GM23338 (cell line): ENCODE measurements around the gene LRRC39. TPM values are rescaled to one million over a fixed set of nuclear protein-coding genes. Genes with fewer than 3 reads are reported as not detected.

Source experiments
- ATAC-seq: fragments of 200-7000 bp; cut with Tn5 transposase; 3 replicates; pipeline ENCODE4 v1.9.1; 2020
- DNase-seq: peaks from one replicate; pipeline ENCODE4 v3.0.0-alpha.2; 2015; ENCODE audit warnings: low spot score
- H2AFZ ChIP-seq: fragments of 200-600 bp; sonication (generic); 2 replicates; pipeline ENCODE4 v1.8.0; 2016; ENCODE audit warnings: antibody characterized with exemption, mild to moderate bottlenecking, moderate library complexity
- H3F3A ChIP-seq: fragments of 200-600 bp; sonication (generic); replicated peaks from 2 replicates; pipeline ENCODE4 v1.8.0; 2017; ENCODE audit warnings: antibody characterized with exemption, mixed run types, low read depth
- H3K27ac ChIP-seq: fragments of 200-600 bp; sonication (generic); 2 replicates; pipeline ENCODE4 v1.6.1; 2016; ENCODE audit warnings: low read depth
- H3K27me3 ChIP-seq: fragments of 200-600 bp; sonication (generic); 2 replicates; pipeline ENCODE4 v1.8.0; 2016; ENCODE audit warnings: mild to moderate bottlenecking, mixed run types, moderate library complexity; ENCODE audit not compliant: insufficient read depth
- H3K36me3 ChIP-seq: fragments of 200-600 bp; sonication (generic); 2 replicates; pipeline ENCODE4 v1.8.0; 2016; ENCODE audit warnings: mild to moderate bottlenecking; ENCODE audit not compliant: insufficient read depth
- H3K4me1 ChIP-seq: fragments of 200-600 bp; sonication (generic); 2 replicates; pipeline ENCODE4 v1.8.0; 2016; ENCODE audit warnings: mild to moderate bottlenecking, moderate library complexity; ENCODE audit not compliant: insufficient read depth
- H3K4me2 ChIP-seq: fragments of 200-600 bp; sonication (generic); 2 replicates; pipeline ENCODE4 v1.7.1; 2017; ENCODE audit warnings: mixed run types
- H3K4me3 ChIP-seq: fragments of 200-600 bp; sonication (generic); 2 replicates; pipeline ENCODE4 v1.6.1; 2016; ENCODE audit warnings: mixed run types
- H3K79me2 ChIP-seq: fragments of 200-600 bp; sonication (generic); replicated peaks from 2 replicates; pipeline ENCODE4 v1.8.0; 2017; ENCODE audit warnings: mild to moderate bottlenecking; ENCODE audit not compliant: insufficient read depth
- H3K9me2 ChIP-seq: fragments of 200-600 bp; sonication (generic); 2 replicates; pipeline ENCODE4 v1.8.0; 2017; ENCODE audit not compliant: insufficient read depth
- H4K20me1 ChIP-seq: fragments of 200-600 bp; sonication (generic); replicated peaks from 2 replicates; pipeline ENCODE4 v1.8.0; 2017; ENCODE audit warnings: mild to moderate bottlenecking; ENCODE audit not compliant: insufficient read depth
- H3K27ac Mint-ChIP-seq: 2 replicates; pipeline ENCODE4 v1.8.0; 2020; ENCODE audit warnings: inconsistent platforms, mild to moderate bottlenecking, moderate library complexity, mixed read lengths
- H3K27me3 Mint-ChIP-seq: 3 replicates; pipeline ENCODE4 v1.8.0; 2022; ENCODE audit warnings: low read depth, mild to moderate bottlenecking, moderate library complexity, mixed read lengths, inconsistent platforms; ENCODE audit not compliant: insufficient read depth, poor library complexity
- H3K36me3 Mint-ChIP-seq: 3 replicates; pipeline ENCODE4 v1.8.0; 2021; ENCODE audit warnings: low read depth, mild to moderate bottlenecking, inconsistent platforms, moderate library complexity, mixed read lengths
- H3K4me1 Mint-ChIP-seq: 3 replicates; pipeline ENCODE4 v1.8.0; 2020; ENCODE audit warnings: mild to moderate bottlenecking, inconsistent platforms, mixed read lengths
- H3K4me3 Mint-ChIP-seq: 3 replicates; pipeline ENCODE4 v1.8.0; 2021; ENCODE audit warnings: moderate library complexity, mild to moderate bottlenecking, inconsistent platforms, mixed read lengths
- H3K9me3 Mint-ChIP-seq: 3 replicates; pipeline ENCODE4 v1.8.0; 2020; ENCODE audit warnings: moderate library complexity, mild to moderate bottlenecking, inconsistent platforms, mixed read lengths
- CREB1 ChIP-seq: fragments of 250-450 bp; sonication (Bioruptor Pico); IDR thresholded peaks from 2 replicates; pipeline ENCODE4 v1.5.0; 2020; ENCODE audit warnings: low read depth, mild to moderate bottlenecking, moderate library complexity
- EZH2 ChIP-seq: fragments of 200-600 bp; sonication (generic); IDR thresholded peaks from one replicate; pipeline ENCODE4 v1.8.0; 2017; ENCODE audit warnings: antibody characterized with exemption, mild to moderate bottlenecking, low read depth; ENCODE audit not compliant: unreplicated experiment
- JUNB ChIP-seq: IDR thresholded peaks from one replicate; pipeline ENCODE4 v1.6.1; 2016; ENCODE audit warnings: antibody characterized with exemption; ENCODE audit not compliant: unreplicated experiment
- POLR2AphosphoS5 ChIP-seq: IDR thresholded peaks from 2 replicates; pipeline ENCODE4 v1.6.1; 2016; ENCODE audit warnings: antibody characterized with exemption, low read depth
- STAT1 ChIP-seq: IDR thresholded peaks from one replicate; pipeline ENCODE4 v1.6.1; 2016; ENCODE audit warnings: antibody characterized with exemption; ENCODE audit not compliant: unreplicated experiment
- polyA plus RNA-seq: library from polyadenylated mRNA; unstranded; fragments of >200 nt; fragmentation: Nextera tagmentation; extraction: Ambion mirVana; gene quantifications from 2 replicates; pipeline ENCODE4 v1.2.1, GENCODE V29; 2016
- total RNA-seq: library from RNA; depleted of rRNA; stranded (reverse); fragments of >200 nt; shearing (Covaris generic); gene quantifications from 2 replicates; pipeline ENCODE4 v1.2.3, GENCODE V29; 2014
- TF ChIP-seq, protein P1 (sequence below): fragments of 250-450 bp; sonication (Bioruptor Pico); IDR thresholded peaks from 2 replicates; pipeline ENCODE4 v1.5.0; 2020; ENCODE audit warnings: mild to moderate bottlenecking, moderate library complexity
- TF ChIP-seq, protein P2 (sequence below), 2 experiments: fragments of 200-600 bp in 1 of 2; sonication (generic) in 1 of 2; conservative IDR thresholded peaks; 2 replicates each; pipeline versions ENCODE4 v1.5.1 to v1.6.1; 2016 to 2017; ENCODE audit warnings: antibody characterized with exemption in 2 of 2, low read depth in 2 of 2, mild to moderate bottlenecking in 2 of 2, moderate library complexity in 1 of 2

Gene LRRC39
- total and polyA plus RNA-seq, 2 experiments from 2014 or later: 0.48 to 0.87 TPM

GRCh38 chr1:100109554-100110066 is 68.4 kb downstream of the LRRC39 start (continued):
- TF ChIP-seq, protein P1, sequence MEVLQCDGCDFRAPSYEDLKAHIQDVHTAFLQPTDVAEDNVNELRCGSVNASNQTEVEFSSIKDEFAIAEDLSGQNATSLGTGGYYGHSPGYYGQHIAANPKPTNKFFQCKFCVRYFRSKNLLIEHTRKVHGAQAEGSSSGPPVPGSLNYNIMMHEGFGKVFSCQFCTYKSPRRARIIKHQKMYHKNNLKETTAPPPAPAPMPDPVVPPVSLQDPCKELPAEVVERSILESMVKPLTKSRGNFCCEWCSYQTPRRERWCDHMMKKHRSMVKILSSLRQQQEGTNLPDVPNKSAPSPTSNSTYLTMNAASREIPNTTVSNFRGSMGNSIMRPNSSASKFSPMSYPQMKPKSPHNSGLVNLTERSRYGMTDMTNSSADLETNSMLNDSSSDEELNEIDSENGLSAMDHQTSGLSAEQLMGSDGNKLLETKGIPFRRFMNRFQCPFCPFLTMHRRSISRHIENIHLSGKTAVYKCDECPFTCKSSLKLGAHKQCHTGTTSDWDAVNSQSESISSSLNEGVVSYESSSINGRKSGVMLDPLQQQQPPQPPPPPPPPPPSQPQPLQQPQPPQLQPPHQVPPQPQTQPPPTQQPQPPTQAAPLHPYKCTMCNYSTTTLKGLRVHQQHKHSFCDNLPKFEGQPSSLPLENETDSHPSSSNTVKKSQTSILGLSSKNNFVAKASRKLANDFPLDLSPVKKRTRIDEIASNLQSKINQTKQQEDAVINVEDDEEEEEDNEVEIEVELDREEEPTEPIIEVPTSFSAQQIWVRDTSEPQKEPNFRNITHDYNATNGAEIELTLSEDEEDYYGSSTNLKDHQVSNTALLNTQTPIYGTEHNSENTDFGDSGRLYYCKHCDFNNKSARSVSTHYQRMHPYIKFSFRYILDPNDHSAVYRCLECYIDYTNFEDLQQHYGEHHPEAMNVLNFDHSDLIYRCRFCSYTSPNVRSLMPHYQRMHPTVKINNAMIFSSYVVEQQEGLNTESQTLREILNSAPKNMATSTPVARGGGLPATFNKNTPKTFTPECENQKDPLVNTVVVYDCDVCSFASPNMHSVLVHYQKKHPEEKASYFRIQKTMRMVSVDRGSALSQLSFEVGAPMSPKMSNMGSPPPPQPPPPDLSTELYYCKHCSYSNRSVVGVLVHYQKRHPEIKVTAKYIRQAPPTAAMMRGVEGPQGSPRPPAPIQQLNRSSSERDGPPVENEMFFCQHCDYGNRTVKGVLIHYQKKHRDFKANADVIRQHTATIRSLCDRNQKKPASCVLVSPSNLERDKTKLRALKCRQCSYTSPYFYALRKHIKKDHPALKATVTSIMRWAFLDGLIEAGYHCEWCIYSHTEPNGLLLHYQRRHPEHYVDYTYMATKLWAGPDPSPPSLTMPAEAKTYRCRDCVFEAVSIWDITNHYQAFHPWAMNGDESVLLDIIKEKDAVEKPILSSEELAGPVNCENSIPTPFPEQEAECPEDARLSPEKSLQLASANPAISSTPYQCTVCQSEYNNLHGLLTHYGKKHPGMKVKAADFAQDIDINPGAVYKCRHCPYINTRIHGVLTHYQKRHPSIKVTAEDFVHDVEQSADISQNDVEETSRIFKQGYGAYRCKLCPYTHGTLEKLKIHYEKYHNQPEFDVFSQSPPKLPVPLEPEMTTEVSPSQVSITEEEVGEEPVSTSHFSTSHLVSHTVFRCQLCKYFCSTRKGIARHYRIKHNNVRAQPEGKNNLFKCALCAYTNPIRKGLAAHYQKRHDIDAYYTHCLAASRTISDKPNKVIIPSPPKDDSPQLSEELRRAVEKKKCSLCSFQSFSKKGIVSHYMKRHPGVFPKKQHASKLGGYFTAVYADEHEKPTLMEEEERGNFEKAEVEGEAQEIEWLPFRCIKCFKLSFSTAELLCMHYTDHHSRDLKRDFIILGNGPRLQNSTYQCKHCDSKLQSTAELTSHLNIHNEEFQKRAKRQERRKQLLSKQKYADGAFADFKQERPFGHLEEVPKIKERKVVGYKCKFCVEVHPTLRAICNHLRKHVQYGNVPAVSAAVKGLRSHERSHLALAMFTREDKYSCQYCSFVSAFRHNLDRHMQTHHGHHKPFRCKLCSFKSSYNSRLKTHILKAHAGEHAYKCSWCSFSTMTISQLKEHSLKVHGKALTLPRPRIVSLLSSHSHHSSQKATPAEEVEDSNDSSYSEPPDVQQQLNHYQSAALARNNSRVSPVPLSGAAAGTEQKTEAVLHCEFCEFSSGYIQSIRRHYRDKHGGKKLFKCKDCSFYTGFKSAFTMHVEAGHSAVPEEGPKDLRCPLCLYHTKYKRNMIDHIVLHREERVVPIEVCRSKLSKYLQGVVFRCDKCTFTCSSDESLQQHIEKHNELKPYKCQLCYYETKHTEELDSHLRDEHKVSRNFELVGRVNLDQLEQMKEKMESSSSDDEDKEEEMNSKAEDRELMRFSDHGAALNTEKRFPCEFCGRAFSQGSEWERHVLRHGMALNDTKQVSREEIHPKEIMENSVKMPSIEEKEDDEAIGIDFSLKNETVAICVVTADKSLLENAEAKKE (CRISPR knock-in tag): no peak
- TF ChIP-seq, protein P2, sequence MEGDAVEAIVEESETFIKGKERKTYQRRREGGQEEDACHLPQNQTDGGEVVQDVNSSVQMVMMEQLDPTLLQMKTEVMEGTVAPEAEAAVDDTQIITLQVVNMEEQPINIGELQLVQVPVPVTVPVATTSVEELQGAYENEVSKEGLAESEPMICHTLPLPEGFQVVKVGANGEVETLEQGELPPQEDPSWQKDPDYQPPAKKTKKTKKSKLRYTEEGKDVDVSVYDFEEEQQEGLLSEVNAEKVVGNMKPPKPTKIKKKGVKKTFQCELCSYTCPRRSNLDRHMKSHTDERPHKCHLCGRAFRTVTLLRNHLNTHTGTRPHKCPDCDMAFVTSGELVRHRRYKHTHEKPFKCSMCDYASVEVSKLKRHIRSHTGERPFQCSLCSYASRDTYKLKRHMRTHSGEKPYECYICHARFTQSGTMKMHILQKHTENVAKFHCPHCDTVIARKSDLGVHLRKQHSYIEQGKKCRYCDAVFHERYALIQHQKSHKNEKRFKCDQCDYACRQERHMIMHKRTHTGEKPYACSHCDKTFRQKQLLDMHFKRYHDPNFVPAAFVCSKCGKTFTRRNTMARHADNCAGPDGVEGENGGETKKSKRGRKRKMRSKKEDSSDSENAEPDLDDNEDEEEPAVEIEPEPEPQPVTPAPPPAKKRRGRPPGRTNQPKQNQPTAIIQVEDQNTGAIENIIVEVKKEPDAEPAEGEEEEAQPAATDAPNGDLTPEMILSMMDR (conservative IDR thresholded peaks at IDR 0.05; ENCODE audit: low read depth in 2 of 2): no peak
- TF ChIP-seq POLR2AphosphoS5 (no peak), JUNB (no peak), STAT1 (no peak), EZH2 (no peak), CREB1 (CRISPR knock-in tag) (no peak)

GRCh38 chr1:100107696-100108095 is 70.4 kb downstream of the LRRC39 start:
- no peak for DNase-seq
- H3K27ac ChIP-seq: no peak overlapping the region
- no peaks in the 10 kb centered on the region for H3K79me2 ChIP-seq
- ATAC-seq: no peak
- no peak overlapping the region for H3K27ac Mint-ChIP-seq
- no peak overlapping the region for H3K4me2 ChIP-seq
- no peaks in the 10 kb centered on the region for H3K27me3 ChIP-seq
- no peaks in the 10 kb centered on the region for H3K9me2 ChIP-seq
- H3K4me3 ChIP-seq: no peak overlapping the region
- no peaks in the 10 kb centered on the region; the same call in 2 of the 3 replicates for H3K9me3 Mint-ChIP-seq
- H4K20me1 ChIP-seq: no peaks in the 10 kb centered on the region
- no peaks in the 10 kb centered on the region for H3K27me3 Mint-ChIP-seq
- no peaks in the 10 kb centered on the region for H3F3A ChIP-seq
- H3K4me1 ChIP-seq: no peaks in the 10 kb centered on the region
- no peak overlapping the region for H2AFZ ChIP-seq
- H3K4me3 Mint-ChIP-seq: no peak overlapping the region
- peaks cover 34% of the 10 kb centered on the region; the same call in 1 of the 2 replicates for H3K36me3 ChIP-seq
- no peaks in the 10 kb centered on the region for H3K4me1 Mint-ChIP-seq
- H3K36me3 Mint-ChIP-seq: peaks cover 49% of the 10 kb centered on the region
- TF ChIP-seq POLR2AphosphoS5 (no peak), CREB1 (CRISPR knock-in tag) (no peak), EZH2 (no peak)
- TF ChIP-seq, protein P1 (CRISPR knock-in tag): no peak
